Measurements from ENCODE around the gene INTS1.

- TF ChIP-seq EP300 (IDR thresholded peaks at IDR 0.05; ENCODE audit: borderline replicate concordance) = no peak
- no peak for TF ChIP-seq ZBTB7A (IDR thresholded peaks at IDR 0.05; ENCODE audit: low read depth)
- TF ChIP-seq RAD21 (IDR thresholded peaks at IDR 0.05; ENCODE audit: low read depth) = no peak
These were observed 22.9 kb downstream of the INTS1 start for GRCh38 chr7:1481300-1481699.
